D721Med (cell line): ENCODE data around the gene ZBTB5.

Source experiments
- DNase-seq: peaks from one replicate; pipeline ENCODE4 v3.0.0; 2011; ENCODE audit warnings: low spot score; ENCODE audit not compliant: insufficient read length
- FAIRE-seq: peaks from 2 replicates; lab custom pipeline; 2011; peaks lifted over from hg19 to GRCh38; lab: Jason Lieb, UNC
- CTCF ChIP-seq: IDR thresholded peaks from 2 replicates; pipeline ENCODE4 v1.5.1; 2012; ENCODE audit warnings: mild to moderate bottlenecking, control low read depth; ENCODE audit not compliant: insufficient read depth; ENCODE audit errors: missing control alignments

Gene ZBTB5

DNA sequence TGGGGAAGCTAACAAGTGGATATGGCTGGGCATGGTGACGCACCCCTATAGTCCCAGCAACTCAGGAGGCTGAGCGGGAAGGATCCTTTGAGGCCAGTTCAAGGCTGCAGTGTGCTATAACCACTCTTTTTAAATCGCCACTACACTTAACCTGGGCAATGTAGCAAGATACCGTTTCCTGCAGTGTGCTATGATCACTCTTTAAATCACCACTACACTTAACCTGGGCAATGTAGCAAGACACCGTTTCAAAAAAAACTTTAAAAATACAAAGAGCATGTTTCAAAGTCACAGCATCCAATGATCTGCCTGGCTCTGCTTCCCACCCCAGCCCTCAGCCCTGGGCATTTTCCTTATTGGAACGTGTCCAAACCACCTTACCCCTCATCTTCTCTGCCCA is 28.2 kb downstream of the ZBTB5 start:
- TF ChIP-seq CTCF: no peak
- FAIRE-seq (no peak), DNase-seq (no peak)

DNA sequence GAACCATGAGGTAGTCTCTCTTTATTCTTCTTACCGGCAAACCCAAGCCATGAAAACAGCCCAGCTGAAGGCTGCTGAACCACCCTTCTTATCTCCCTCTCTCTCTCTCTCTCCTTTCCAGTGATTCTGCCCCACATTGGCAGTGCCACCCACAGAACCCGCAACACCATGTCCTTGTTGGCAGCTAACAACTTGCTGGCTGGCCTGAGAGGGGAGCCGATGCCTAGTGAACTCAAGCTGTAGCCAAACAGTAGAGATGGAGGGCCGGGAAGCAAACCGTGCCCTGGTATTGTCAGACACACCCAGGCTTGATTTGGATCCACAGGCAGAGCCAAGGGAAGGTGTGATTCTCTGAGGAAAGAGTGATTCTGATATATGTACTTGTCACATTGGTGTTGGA is 28.7 kb downstream of the ZBTB5 start:
- FAIRE-seq: no peak
- no peak for TF ChIP-seq CTCF
- no peak for DNase-seq

DNA sequence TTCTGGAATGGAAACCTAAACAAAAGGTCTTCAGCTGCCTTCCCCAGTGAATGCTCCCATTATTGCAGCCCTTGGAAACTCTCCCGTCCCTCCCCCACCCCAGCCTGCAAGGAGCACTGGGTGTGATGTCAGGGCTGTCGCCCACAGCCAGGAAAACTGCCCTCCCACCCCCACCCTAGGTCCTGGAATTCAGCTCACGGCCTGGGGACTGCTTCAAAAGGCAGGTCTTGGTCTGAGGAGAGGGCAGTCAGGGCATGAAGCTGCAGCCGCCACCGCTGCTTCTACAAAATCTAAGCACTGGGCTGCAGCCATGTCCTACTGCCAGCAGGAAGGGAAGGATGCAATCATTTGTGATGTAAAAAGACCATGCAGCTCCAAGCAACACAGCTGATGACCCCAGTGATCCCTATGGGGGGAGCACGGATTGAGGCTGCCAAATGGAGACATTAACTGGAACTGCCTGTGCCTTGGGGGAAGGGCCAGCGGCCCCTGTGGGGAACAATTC is 31.3 kb downstream of the ZBTB5 start:
- DNase-seq (no peak), FAIRE-seq (no peak)
- TF ChIP-seq CTCF: no peak

DNA sequence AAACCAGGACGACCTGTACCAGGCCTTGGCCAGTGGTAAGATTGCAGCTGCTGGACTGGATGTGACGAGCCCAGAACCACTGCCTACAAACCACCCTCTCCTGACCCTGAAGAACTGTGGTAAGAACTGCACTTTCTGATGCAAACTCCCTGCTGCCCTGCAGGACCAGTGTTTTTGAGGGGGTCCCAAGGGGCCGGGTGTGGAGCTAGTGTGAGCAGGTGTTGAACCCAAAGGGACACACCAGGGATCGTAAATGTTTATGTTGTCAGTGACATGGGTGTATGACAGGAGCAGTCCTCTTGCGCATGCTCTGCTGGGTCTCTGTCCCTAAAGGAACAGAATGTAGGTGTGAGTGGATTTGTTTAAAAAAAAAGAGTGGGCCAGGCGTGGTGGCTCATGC is 33.2 kb downstream of the ZBTB5 start:
- DNase-seq (no peak), FAIRE-seq (no peak)
- no peak for TF ChIP-seq CTCF

DNA sequence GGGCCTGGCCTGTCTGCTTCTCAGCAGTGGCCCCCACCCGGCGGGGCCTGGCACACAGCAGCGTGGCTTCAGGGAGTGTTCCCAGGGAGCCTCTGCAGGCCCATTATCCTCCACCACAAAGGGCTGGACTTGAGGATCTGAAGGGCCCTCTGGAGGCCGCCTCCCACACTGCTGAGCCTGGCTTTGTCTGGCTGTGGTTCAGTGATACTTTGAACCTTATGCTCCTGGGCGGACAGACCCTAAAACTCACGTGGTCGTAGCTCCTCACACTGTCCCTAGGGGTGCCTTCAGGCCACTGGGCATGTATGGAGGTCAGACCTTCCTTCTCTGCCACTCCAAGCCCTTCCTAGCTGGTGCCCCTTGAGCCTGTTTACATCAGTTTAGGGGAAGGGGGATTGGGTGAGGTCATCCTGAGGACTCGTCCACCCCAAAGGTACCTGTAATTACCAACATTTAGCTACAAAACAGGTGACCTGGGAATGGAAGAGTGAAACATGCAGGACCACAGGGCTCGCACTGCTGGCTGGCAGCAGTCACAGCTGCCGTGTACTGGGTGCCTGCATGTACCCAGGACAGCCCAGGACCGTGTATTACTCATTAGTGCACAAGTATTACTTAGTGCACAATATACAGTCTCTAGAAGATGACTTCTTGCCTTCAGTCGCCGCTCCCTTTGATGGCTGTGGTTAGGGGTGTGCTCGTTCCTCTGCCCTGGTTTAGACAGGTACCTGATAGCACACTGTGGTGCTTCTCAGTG is 34.2 kb downstream of the ZBTB5 start:
- TF ChIP-seq CTCF: no peak
- no peak for FAIRE-seq
- DNase-seq: no peak

DNA sequence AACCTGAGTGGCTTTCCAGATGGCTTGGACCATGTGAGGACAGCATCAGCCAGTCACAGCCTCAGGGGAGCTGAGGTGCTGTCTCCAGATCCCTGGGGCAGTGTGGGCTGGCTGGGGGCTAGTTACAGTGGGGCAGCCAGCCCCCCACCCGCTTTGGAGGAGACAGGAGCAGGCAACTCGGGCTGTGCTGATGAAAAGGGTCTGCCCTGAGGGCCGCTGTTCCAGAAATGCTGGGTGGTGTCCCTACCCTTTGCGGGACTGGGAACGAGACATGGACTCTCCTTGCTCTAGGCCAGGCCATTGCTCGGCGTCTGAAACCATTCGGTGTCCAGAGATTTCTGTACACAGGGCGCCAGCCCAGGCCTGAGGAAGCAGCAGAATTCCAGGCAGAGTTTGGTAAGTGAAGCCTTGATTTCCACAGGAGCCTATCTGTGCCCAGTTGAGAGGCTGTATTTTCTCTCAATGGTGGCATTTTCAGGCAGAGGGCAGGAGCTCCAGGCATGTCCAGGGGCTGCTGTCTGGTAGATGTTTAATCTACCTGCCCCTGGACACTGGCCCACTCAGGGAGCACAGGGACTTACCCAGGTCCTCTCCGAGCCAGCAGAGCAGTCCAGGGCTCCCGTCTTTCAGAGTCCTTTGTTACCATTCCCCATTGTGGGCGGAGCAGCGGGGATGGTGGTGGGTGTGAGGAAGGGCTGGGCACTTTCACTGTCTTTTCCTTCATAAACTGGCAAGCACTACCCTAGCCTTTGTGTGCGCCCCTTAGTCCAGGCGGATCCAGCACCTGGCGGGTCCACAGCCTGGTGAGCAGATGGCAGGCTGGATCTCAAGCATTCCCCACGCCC is 35.6 kb downstream of the ZBTB5 start:
- TF ChIP-seq CTCF: no peak
- no peak for FAIRE-seq

More for the DNA sequence above, 35.6 kb downstream of the ZBTB5 start:
- DNase-seq: no peak
